Fibroblast of skin of scalp (primary cell): ENCODE measurements around the gene KLF12. TPM values are rescaled to one million over a fixed set of nuclear protein-coding genes. Genes with fewer than 3 reads are reported as not detected.

Source experiments
- DNase-seq: peaks from one replicate; pipeline ENCODE4 v3.0.0-alpha.2; 2013
- polyA plus RNA-seq, 2 experiments: library from polyadenylated mRNA; unstranded; fragments of 120-200 nt; gene quantifications; one replicate each; pipeline ENCODE4 v1.2.1, GENCODE V29; 2013; ENCODE audit not compliant: insufficient read length in 2 of 2

KLF12 gene
- polyA plus RNA-seq (2013, experiment 1 of 2; ENCODE audit: insufficient read length) = 13.8 TPM
- polyA plus RNA-seq (2013, experiment 2 of 2; ENCODE audit: insufficient read length) = 18.9 TPM

GRCh38 chr13:74134221-74134776, at the start of gene KLF12:
Gene KLF12, minus strand, starts transcription at chr13:74134404.
- peak; percentile 98 for DNase-seq

- no peak for DNase-seq
Measured at GRCh38 chr13:74182491-74182890, 48.3 kb upstream of the KLF12 start.

GRCh38 chr13:74174810-74175209, 40.6 kb upstream of the KLF12 start:
- DNase-seq = no peak

- no peak for DNase-seq
Measured at GRCh38 chr13:74173822-74174221, 39.6 kb upstream of the KLF12 start.

- DNase-seq = no peak
Measured at GRCh38 chr13:74171641-74172040, 37.4 kb upstream of the KLF12 start.

DNA sequence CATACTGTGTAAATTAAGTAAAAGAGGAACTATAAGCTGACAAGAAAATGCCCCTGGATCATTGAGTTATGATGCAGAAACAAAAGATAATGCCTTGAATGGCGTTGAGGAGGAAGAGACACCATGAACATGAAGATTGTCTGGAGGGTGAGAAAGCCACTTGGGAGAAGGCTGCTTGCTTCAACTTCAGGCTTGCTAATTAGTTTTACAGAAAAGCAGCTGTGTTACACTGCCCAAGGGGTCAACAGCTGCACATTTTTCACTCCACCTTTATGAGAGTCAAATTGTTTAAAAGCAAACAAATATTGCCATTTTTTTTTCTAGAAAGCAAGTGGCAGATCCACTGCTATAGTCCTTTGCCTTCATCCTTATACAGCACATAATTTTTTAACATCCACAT, 35.5 kb upstream of the KLF12 start:
- DNase-seq = no peak

GRCh38 chr13:74168263-74168675, 34.1 kb upstream of the KLF12 start:
- DNase-seq = no peak

- DNase-seq = no peak
Measured at GRCh38 chr13:74166261-74167004, 32.2 kb upstream of the KLF12 start.

DNA sequence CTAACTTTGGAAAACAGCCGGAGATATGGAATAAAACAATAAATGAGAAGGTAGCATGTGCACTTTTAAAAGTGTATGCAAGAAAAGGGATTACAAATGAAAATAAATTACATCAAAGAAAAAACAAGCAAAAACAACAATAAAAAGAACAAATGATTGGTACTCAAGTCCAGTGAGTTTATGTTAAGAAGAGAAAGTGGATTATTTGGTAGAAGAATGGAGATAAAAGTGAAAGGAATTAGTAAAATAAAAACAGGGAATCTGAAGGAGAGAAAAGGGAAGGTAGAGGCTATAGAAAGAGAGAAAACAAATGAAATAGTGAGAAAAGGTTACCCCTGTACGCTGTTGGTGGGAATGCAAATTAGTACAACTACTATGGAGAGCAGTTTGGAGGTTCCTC, 28.6 kb upstream of the KLF12 start:
- DNase-seq = no peak

DNA sequence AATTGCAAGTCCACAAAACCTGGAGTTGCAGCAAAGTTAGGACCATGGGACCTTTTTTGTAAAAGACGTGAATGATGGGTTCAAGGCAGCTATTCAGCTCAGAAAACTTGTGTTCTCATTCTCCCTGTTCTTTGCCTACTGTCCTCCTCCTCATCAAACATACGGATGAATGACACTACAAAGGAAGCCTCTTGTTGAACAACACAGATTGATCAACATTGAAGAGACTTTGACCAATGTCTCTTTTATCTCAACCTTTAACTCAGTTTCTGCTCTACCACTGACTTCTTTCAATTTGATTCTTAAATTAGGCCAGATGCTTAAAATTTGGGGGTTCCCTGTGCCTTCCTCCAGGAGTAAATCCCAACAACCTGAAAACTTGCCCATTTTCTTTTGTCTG, 27.9 kb upstream of the KLF12 start:
- DNase-seq = no peak

- DNase-seq = no peak
Measured at GRCh38 chr13:74158571-74159352, 24.6 kb upstream of the KLF12 start.

- peak; percentile 24 for DNase-seq
Measured at GRCh38 chr13:74158028-74158427, 23.8 kb upstream of the KLF12 start.

- no peak for DNase-seq
Measured at GRCh38 chr13:74154981-74155380, 20.8 kb upstream of the KLF12 start.

- DNase-seq = no peak
Measured at GRCh38 chr13:74153316-74153715, 19.1 kb upstream of the KLF12 start.

GRCh38 chr13:74151859-74152258, 17.7 kb upstream of the KLF12 start:
- no peak for DNase-seq

DNA sequence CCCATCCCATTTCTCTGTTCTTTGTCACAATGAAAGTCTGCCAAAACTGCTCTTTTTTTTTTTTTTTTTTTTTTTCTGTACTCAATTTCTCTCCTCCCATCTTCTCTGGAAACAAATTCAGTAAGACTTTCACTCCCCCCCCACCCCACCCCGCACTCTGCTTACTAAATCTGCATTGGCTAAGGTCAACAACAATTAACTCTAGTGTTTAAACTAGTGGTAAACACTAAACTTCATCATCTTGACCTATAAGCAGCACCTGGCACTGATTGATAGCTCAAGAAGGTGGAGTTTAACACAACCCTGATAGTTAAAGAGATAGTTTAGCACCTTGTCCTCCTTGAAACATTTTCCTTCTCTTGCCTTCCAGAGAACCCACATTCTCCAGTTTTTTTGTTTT, 14.1 kb upstream of the KLF12 start:
- no peak for DNase-seq

DNA sequence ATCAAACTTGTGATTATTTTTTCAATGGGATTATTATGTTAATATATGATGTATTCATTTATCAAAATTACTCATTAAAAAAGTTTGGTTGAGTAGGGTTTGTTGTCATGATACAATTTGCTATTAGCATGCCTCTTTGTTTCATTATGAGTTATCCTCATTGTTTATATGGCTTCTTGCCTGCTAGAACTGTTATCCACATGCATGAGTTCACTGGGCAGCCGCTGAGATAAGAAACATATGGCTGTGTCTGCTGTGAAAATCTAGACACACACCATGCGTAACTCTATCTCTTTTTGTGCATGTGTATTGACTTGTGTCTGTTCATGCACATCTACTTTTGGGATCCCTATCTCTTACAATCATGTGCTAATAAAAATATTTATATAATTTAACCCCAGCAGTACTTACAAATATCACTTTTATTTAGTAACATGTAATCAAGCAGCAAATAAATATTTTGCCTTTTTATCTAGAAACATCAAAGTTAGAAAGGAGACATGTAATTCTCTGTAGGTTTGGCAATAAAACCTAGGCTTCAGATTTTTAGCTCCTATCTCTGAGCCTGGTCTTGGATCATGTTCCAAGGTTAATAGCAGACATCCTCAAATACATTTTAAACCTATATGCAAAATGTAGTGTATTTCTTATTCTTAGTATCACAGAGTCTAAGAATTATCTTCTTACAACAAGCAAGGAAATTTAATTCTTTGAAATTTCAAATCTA, 11.2 kb upstream of the KLF12 start:
- DNase-seq = peak; percentile 27

DNA sequence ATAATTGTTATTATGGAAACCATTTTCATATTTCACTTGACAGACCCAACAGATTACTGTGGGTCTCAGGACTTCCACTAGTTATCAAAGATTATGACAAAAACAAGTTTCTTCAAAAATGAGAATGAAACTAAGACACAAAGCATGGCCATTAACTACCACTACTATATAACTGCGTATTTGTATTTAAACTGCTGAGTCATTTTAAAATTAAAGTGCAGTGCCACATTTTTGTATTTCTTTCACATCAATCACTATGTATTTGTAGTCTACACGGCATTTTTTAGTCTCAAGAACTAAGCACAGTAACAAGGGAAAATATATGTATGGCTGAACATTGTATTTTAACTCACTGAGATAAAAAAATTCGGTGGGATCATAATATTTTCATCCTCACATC, 10.1 kb upstream of the KLF12 start:
- DNase-seq = no peak

DNA sequence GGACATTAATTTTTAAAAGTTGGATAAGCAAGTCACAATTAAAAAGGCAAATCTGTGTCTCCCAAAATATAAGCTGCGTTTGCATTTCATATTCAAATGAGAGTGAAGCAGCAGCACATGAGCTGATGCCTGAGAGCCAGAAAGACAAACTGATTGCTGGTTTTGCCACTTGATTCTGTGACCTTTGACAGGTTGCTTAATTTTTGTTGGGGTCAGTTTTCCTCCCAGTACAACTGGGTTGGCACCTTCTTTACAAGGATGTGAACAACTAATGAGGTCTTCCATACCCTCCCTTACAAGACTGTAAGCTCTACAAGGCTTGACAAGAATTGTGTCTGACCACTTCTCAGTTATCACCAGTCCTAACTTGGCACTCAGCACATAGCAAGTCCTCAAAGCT, 8.1 kb upstream of the KLF12 start:
- no peak for DNase-seq

GRCh38 chr13:74138241-74138640, 4.0 kb upstream of the KLF12 start:
- DNase-seq = no peak

DNA sequence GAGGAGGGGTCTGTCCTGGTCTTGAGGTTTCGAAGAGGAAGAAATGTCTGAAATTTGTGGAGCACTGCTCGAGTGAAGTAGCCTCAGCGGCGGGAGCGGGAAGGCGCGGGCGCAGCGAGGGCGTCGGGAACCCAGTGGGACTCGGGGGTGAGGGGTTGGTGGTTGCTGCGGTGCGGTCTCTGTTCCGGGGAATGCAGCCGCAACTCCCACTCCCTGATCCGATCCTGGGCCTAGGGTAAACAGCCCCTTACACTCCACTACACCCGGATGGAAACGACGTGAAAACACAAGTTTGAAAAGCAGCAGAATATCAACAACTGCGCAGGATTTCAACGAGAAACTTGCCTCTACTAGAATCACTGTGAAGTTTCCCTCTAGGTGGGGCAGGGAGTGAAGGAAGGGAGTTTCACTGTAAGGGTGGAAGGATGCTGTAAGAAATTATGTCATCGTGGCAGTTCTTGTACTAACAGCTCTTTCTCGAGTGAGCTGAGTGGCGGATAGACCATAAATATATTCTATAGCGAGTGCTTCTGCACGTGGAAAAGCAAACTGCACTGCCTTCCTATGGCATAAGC, 2.0 kb upstream of the KLF12 start:
- peak; percentile 62 for DNase-seq

- DNase-seq = peak; percentile 84
Measured at GRCh38 chr13:74135326-74136083, 1.3 kb upstream of the KLF12 start.
